ENCODE results near the gene ATP23. TPM values are rescaled to one million over a fixed set of nuclear protein-coding genes. Genes with fewer than 3 reads are reported as not detected.

ATP23 gene
- total RNA-seq, 2 donors from 2014 or later, result 13.5 to 19.4 TPM

- H3K9me3 Mint-ChIP-seq, result no peaks in the 10 kb centered on the region
- ATAC-seq (replicated peaks), result no peak
- no peaks in the 10 kb centered on the region for H3K36me3 Mint-ChIP-seq (ENCODE audit: low read depth)
- H3K4me3 Mint-ChIP-seq, result no peak overlapping the region
- peaks cover 8% of the 10 kb centered on the region for H3K27me3 Mint-ChIP-seq
- H3K4me1 Mint-ChIP-seq, result no peaks in the 10 kb centered on the region
- H3K27ac Mint-ChIP-seq, result no peak overlapping the region
These were observed 42.6 kb downstream of the ATP23 start for GRCh38 chr12:57983858-57984505.

- Mint-ChIP-seq H3K27me3 (peaks cover 8% of the 10 kb centered on the region), H3K27ac (no peak overlapping the region), H3K4me1 (no peaks in the 10 kb centered on the region), H3K4me3 (no peak overlapping the region), H3K9me3 (no peaks in the 10 kb centered on the region), H3K36me3 (ENCODE audit: low read depth) (no peaks in the 10 kb centered on the region)
- ATAC-seq (replicated peaks), result no peak
These were observed 43.3 kb downstream of the ATP23 start for GRCh38 chr12:57984629-57985151.

- no peak overlapping the region for H3K4me3 Mint-ChIP-seq
- peaks cover 8% of the 10 kb centered on the region for H3K27me3 Mint-ChIP-seq
- ATAC-seq (replicated peaks), result no peak
- no peaks in the 10 kb centered on the region for H3K9me3 Mint-ChIP-seq
- no peak overlapping the region for H3K27ac Mint-ChIP-seq
- no peaks in the 10 kb centered on the region for H3K4me1 Mint-ChIP-seq
- no peaks in the 10 kb centered on the region for H3K36me3 Mint-ChIP-seq (ENCODE audit: low read depth)
These were observed 44.3 kb downstream of the ATP23 start for GRCh38 chr12:57985685-57986084.

GRCh38 chr12:57989838-57990237 lies 48.5 kb downstream of the ATP23 start:
- peaks cover 4% of the 10 kb centered on the region for H3K9me3 Mint-ChIP-seq
- no peak overlapping the region for H3K4me3 Mint-ChIP-seq
- no peak for ATAC-seq (replicated peaks)
- H3K27ac Mint-ChIP-seq, result no peak overlapping the region
- H3K4me1 Mint-ChIP-seq, result no peaks in the 10 kb centered on the region
- H3K36me3 Mint-ChIP-seq (ENCODE audit: low read depth), result no peaks in the 10 kb centered on the region
- peaks cover under 1% of the 10 kb centered on the region for H3K27me3 Mint-ChIP-seq

GRCh38 chr12:57990241-57990883 lies 49.0 kb downstream of the ATP23 start:
- Mint-ChIP-seq H3K9me3 (peaks cover 4% of the 10 kb centered on the region), H3K27me3 (no peaks in the 10 kb centered on the region), H3K36me3 (ENCODE audit: low read depth) (no peaks in the 10 kb centered on the region), H3K4me3 (no peak overlapping the region), H3K27ac (no peak overlapping the region), H3K4me1 (no peaks in the 10 kb centered on the region)
- ATAC-seq (replicated peaks), result no peak

GRCh38 chr12:57992001-57992400 lies 50.6 kb downstream of the ATP23 start:
- no peak for ATAC-seq (replicated peaks)
- Mint-ChIP-seq H3K4me3 (no peak overlapping the region), H3K9me3 (peaks cover 15% of the 10 kb centered on the region), H3K27me3 (peaks cover 4% of the 10 kb centered on the region), H3K27ac (no peak overlapping the region), H3K36me3 (ENCODE audit: low read depth) (no peaks in the 10 kb centered on the region), H3K4me1 (no peaks in the 10 kb centered on the region)

- H3K4me3 Mint-ChIP-seq, result no peak overlapping the region
- ATAC-seq (replicated peaks), result no peak
- H3K27me3 Mint-ChIP-seq, result peaks cover 4% of the 10 kb centered on the region
- H3K36me3 Mint-ChIP-seq (ENCODE audit: low read depth), result no peaks in the 10 kb centered on the region
- no peaks in the 10 kb centered on the region for H3K4me1 Mint-ChIP-seq
- no peak overlapping the region for H3K27ac Mint-ChIP-seq
- H3K9me3 Mint-ChIP-seq, result peaks cover 15% of the 10 kb centered on the region
These were observed 51.7 kb downstream of the ATP23 start for GRCh38 chr12:57993030-57993429.

GRCh38 chr12:57993834-57994233 lies 52.5 kb downstream of the ATP23 start:
- Mint-ChIP-seq H3K4me1 (no peaks in the 10 kb centered on the region), H3K9me3 (peaks cover 15% of the 10 kb centered on the region), H3K4me3 (no peak overlapping the region), H3K27me3 (peaks cover 4% of the 10 kb centered on the region), H3K27ac (no peak overlapping the region), H3K36me3 (ENCODE audit: low read depth) (no peaks in the 10 kb centered on the region)
- ATAC-seq (replicated peaks), result no peak

GRCh38 chr12:57996520-57996919 lies 55.2 kb downstream of the ATP23 start:
- Mint-ChIP-seq H3K9me3 (peaks cover 26% of the 10 kb centered on the region), H3K4me1 (no peaks in the 10 kb centered on the region), H3K36me3 (ENCODE audit: low read depth) (no peaks in the 10 kb centered on the region), H3K27me3 (peaks cover 16% of the 10 kb centered on the region), H3K27ac (no peak overlapping the region), H3K4me3 (no peak overlapping the region)
- ATAC-seq (replicated peaks), result no peak

- no peak for ATAC-seq (replicated peaks)
- Mint-ChIP-seq H3K36me3 (ENCODE audit: low read depth) (no peaks in the 10 kb centered on the region), H3K4me3 (no peak overlapping the region)
These were observed 56.9 kb downstream of the ATP23 start for GRCh38 chr12:57998251-57998650.

GRCh38 chr12:58000499-58000898 lies 59.1 kb downstream of the ATP23 start:
- Mint-ChIP-seq H3K4me1 (no peaks in the 10 kb centered on the region), H3K9me3 (peaks cover 26% of the 10 kb centered on the region), H3K27ac (no peak overlapping the region), H3K4me3 (no peak overlapping the region), H3K36me3 (ENCODE audit: low read depth) (no peaks in the 10 kb centered on the region), H3K27me3 (peaks cover 35% of the 10 kb centered on the region)
- no peak for ATAC-seq (replicated peaks)

More at GRCh38 chr12:57998251-57998650, 56.9 kb downstream of the ATP23 start:
- Mint-ChIP-seq H3K4me1 (no peaks in the 10 kb centered on the region), H3K27me3 (peaks cover 19% of the 10 kb centered on the region), H3K9me3 (peaks cover 26% of the 10 kb centered on the region), H3K27ac (no peak overlapping the region)

GRCh38 chr12:58007875-58008274 lies 66.5 kb downstream of the ATP23 start:
- Mint-ChIP-seq H3K27me3 (peaks cover 29% of the 10 kb centered on the region), H3K27ac (no peak overlapping the region), H3K4me1 (no peaks in the 10 kb centered on the region), H3K9me3 (no peaks in the 10 kb centered on the region), H3K4me3 (no peak overlapping the region), H3K36me3 (ENCODE audit: low read depth) (no peaks in the 10 kb centered on the region)
- peak; percentile 66 for ATAC-seq (replicated peaks)

- peaks cover 29% of the 10 kb centered on the region for H3K27me3 Mint-ChIP-seq
- H3K9me3 Mint-ChIP-seq, result no peaks in the 10 kb centered on the region
- H3K27ac Mint-ChIP-seq, result no peak overlapping the region
- no peaks in the 10 kb centered on the region for H3K36me3 Mint-ChIP-seq (ENCODE audit: low read depth)
- no peak overlapping the region for H3K4me3 Mint-ChIP-seq
- no peaks in the 10 kb centered on the region for H3K4me1 Mint-ChIP-seq
- no peak for ATAC-seq (replicated peaks)
These were observed 67.3 kb downstream of the ATP23 start for GRCh38 chr12:58008634-58009033.
